Mesodermal cell (in vitro differentiated cells): Measurements from ENCODE around the gene IGF2R.
"Not testable (repeated sequence)": the region's sequence is repeated elsewhere in the genome, so short reads cannot be mapped to it uniquely, and the experiment has no call there.

Source experiments
- H3K27ac ChIP-seq: 2 replicates; pipeline ENCODE4 v1.7.0; 2013; ENCODE audit warnings: mild to moderate bottlenecking, low read depth, low read length, moderate library complexity; ENCODE audit not compliant: severe bottlenecking
- H3K36me3 ChIP-seq: 2 replicates; pipeline ENCODE4 v1.7.1; 2013; ENCODE audit warnings: mild to moderate bottlenecking, low read length, moderate library complexity; ENCODE audit not compliant: control insufficient read depth, insufficient read depth
- H3K4me1 ChIP-seq: one replicate; pipeline ENCODE4 v1.7.1; 2013; ENCODE audit warnings: mild to moderate bottlenecking, low read length; ENCODE audit not compliant: insufficient read depth, control insufficient read depth, poor library complexity, severe bottlenecking
- H3K4me3 ChIP-seq: 2 replicates; pipeline ENCODE4 v1.7.0; 2013; ENCODE audit warnings: low read length, control low read depth, mild to moderate bottlenecking; ENCODE audit not compliant: insufficient read depth, poor library complexity, severe bottlenecking; ENCODE audit errors: extremely low read depth
- H3K9me3 ChIP-seq: 2 replicates; pipeline ENCODE4 v1.7.1; 2013; ENCODE audit warnings: mild to moderate bottlenecking, low read length, moderate library complexity; ENCODE audit not compliant: control insufficient read depth
- WGBS, 2 experiments: methylation state at CpG; one replicate each; pipeline ENCODE4 v1.1.5; 2013; ENCODE audit warnings: missing lambda C conversion rate in 2 of 2; ENCODE audit not compliant: insufficient coverage in 2 of 2; 5-methylcytosine and 5-hydroxymethylcytosine counted together

The IGF2R gene

DNA sequence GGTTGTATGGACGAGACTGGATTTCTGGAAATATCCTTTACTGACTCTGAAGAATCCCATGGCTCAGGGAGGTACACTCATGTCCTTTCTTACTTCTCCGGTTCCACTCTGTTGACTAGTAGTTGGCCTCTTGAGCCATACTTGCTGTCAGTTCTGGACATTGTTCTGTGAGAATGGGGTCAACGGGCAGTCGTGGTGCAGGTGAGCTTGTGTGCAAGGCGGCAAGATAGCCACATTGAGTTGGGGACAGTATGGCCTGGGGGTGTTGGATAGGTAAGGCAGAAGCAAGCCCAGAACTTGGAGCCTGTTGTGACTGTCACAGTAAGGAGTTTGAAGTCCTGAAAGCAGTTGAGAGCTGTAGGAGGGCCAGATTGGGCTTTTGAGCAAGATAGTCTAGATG is 139.2 kb downstream of the IGF2R start:
- 95 to 98% methylated on average over 4 to 5 of the region's 5 CpGs for WGBS, 2 experiments
- H3K9me3 ChIP-seq: no peaks in the 10 kb centered on the region
- H3K4me3 ChIP-seq: no peak overlapping the region
- peaks cover 68% of the 10 kb centered on the region for H3K36me3 ChIP-seq
- H3K27ac ChIP-seq: no peak overlapping the region
- no peaks in the 10 kb centered on the region for H3K4me1 ChIP-seq

DNA sequence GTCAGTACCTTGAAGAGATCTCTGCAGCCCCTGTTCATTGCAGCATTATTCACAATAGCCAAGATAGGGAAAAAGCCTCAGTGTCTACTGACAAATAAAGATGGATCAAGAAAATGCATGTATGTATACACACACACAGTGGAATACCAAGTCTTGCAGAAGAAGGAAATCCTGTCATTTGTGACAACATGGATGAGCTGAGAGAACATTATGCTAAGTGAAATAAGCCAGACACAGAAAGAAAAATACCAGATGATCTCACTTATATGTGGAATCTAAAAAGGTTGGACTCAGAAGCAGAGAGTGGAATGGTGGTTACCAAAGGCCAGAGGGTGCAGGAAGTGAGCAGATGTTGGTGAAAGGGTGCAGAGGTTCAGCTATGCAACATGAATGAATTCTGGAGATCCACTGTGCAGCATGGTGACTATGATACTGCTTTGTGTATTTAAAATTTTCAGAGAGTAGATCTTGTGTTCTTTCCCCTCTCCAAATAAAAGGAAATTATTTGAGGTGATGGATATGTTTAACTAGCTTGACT is 141.8 kb downstream of the IGF2R start:
- Histone ChIP-seq H3K4me3 (no peak overlapping the region), H3K9me3 (no peaks in the 10 kb centered on the region), H3K27ac (no peak overlapping the region), H3K36me3 (peaks cover 45% of the 10 kb centered on the region), H3K4me1 (no peaks in the 10 kb centered on the region)

DNA sequence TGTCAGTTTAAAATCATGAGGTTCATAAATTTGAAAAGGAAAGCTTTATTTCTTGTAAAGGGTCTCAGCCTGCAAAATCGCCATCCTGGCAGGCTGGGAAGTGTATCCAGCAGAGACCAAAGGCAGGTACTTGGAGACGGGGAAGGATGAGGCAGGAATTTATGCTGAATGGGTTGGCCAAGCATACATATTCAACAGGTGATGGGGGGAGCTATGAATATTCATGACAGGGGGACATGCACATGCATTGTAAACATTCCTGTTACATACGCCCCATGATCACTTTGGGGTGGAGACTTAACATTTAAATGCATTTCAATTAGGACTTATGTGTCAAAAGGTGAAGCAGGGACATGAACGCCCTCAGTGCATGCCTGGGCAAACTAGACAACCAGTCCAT is 142.9 kb downstream of the IGF2R start:
- H3K36me3 ChIP-seq: peaks cover 37% of the 10 kb centered on the region
- peaks cover 3% of the 10 kb centered on the region for H3K9me3 ChIP-seq
- WGBS, 2 experiments: 73 to 80% methylated on average over 3 to 4 of the region's 4 CpGs
- H3K4me1 ChIP-seq: no peaks in the 10 kb centered on the region
- no peak overlapping the region for H3K27ac ChIP-seq
- H3K4me3 ChIP-seq: no peak overlapping the region

DNA sequence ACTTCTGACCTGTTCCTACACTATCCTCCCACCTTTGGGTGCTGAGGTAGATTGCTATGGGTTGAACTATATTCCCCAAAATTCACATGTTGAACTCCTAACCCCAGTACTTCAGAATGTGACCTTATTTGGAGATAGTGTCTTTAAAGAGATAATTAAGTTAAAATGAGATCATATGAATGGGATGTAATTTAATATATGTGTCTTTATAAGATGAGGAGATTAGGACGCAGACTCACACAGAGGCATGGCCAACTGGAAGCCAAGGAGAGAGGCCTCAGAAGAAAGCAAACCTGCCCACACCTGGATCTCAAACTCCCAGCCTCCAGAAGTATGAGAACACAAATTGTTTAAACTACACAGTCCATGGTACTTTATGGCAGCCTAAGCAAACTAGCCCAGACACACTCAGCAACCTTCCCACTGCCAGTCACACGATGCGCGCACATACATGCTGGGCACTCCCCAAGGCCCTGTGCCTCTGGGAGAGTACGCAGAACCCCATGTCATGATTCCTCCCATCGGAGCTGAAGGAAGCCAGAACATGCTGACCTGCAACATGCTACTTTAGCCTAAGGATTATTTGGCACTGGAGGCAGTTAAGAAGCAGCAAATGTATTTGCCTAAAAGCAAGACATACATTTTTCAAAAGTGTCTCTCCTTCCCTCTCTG is 143.9 kb downstream of the IGF2R start:
- H3K27ac ChIP-seq: no peak overlapping the region
- WGBS, 2 experiments: 92 to 100% methylated on average over 4 to 6 of the region's 6 CpGs
- H3K36me3 ChIP-seq: peaks cover 34% of the 10 kb centered on the region
- no peak overlapping the region for H3K4me3 ChIP-seq
- H3K4me1 ChIP-seq: no peaks in the 10 kb centered on the region
- peaks cover 6% of the 10 kb centered on the region for H3K9me3 ChIP-seq

DNA sequence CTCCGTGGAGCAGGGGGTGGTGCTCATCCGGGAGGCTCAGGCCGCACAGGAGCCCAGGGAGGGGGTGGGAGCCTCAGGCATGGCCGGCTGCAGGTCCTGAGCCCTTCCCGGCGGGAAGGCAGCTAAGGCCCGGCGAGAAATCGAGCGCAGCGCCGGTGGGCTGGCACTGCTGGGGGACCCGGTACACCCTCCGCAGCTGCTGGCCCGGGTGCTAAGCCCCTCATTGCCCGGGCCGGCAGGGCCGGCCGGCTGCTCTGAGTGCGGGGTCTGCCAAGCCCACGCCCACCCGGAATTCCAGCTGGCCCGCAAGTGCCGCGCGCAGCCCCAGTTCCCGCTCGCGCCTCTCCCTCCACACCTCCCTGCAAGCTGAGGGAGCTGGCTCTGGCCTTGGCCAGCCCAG is 145.7 kb downstream of the IGF2R start:
- H3K9me3 ChIP-seq, H3K4me3 ChIP-seq, H3K4me1 ChIP-seq, H3K27ac ChIP-seq: not testable (repeated sequence)
- 97 to 100% methylated on average over 3 to 19 of the region's 29 CpGs for WGBS, 2 experiments
- H3K36me3 ChIP-seq: peaks cover 22% of the 10 kb centered on the region

DNA sequence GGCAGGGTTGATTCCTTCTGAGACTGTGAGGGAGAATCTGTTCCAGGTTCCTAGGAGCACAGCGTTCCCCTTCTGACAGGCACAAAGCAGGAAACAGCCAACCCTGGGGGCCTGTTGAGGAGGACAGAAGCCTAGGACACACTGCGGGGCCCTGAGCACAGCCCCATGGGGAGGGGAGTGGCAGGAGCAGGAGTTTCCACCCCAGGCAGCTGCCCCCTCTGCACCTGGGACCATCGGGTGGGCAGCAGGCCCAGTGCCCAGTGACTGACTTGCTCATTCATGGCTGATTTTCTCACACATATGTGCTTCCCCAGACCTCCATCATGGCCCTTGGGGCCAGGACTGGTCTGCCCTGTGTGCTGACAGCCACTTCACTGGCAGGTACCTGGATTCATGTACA is 146.5 kb downstream of the IGF2R start:
- peaks cover 16% of the 10 kb centered on the region for H3K36me3 ChIP-seq
- 93 to 97% methylated on average over 3 of the region's 3 CpGs for WGBS, 2 experiments
- no peak overlapping the region for H3K4me3 ChIP-seq
- no peak overlapping the region for H3K27ac ChIP-seq
- H3K4me1 ChIP-seq: no peaks in the 10 kb centered on the region
- peaks cover 6% of the 10 kb centered on the region for H3K9me3 ChIP-seq

DNA sequence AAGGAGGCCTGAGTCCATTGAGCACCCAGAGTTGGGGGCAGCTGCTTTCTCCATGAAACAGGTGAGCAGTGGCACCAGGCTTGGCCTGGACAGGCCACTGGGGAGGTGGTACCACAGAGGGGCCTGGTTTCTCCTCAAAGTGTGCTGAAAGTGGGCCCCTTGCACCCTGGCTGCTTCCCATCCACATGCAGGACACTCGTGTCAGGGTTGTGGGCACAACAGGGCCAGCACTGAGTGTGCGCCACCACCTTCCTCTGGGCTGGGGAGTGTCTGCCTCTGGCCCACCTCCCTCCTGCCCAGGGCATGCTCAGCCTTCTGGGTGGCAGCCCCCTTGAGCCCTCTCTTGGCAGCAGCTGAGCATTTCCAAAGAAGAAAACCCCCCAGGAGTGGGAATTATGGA is 147.5 kb downstream of the IGF2R start:
- Histone ChIP-seq H3K4me3 (no peak overlapping the region), H3K9me3 (peaks cover 6% of the 10 kb centered on the region), H3K27ac (no peak overlapping the region), H3K36me3 (peaks cover 14% of the 10 kb centered on the region), H3K4me1 (no peaks in the 10 kb centered on the region)
- WGBS, 2 experiments: 89% methylated on average over 1 of the region's 2 CpGs; no CpG with 5 or more reads in 1 of the 2 experiments

DNA sequence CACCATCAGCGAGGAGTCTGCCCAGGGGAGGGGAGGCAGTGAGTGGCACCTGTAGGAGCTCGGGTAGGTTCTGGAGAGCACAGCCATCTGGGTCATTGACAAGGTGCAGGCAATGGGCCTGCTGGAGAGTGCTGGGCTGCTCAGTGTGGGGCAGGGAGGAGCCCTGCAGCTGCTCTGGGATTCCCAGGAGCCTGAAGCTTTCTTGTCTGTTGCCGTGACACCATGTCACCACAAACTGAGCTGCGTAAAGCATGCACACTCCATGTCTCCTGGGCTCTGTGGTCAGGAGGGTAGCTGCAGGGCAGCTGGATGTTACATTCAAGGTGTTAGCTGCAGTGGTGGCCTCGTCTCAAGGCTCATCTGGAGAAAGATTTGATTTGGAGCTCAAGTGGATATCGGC is 148.3 kb downstream of the IGF2R start:
- peaks cover 6% of the 10 kb centered on the region for H3K9me3 ChIP-seq
- peaks cover 14% of the 10 kb centered on the region for H3K36me3 ChIP-seq
- WGBS, 2 experiments: 93 to 98% methylated on average over 5 to 6 of the region's 6 CpGs
- H3K4me3 ChIP-seq: no peak overlapping the region
- no peaks in the 10 kb centered on the region for H3K4me1 ChIP-seq
- H3K27ac ChIP-seq: no peak overlapping the region

DNA sequence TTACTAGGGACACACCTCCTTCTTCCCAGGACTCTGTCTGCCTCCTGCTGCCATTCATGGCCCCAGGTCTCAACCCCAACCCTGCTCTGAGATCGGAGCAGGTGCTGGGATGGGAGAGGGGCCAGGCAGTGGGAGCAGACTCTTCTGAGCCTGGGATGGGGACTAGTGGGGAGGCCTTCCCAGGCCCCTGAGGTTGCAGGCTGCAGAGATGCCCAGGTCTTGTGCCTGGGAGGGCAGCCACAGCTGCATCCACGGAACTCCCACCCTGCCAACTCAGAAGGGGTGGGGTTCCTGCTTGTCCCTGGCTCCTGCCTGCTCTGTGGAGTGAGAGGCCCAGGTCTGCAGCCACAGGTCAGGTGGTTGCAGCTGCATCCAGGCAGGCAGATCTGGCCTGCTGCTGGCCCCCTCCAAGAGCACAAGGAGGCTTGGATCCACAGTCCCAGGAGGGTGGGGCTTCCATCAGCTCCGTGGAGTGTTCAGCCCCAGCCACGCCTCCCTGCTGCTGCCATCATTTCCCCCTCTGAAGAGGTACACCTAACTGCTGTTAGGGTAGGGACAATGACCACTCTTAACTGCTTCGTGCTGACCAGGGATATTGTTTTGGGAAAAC is 149.8 kb downstream of the IGF2R start:
- Histone ChIP-seq H3K4me3 (no peak overlapping the region), H3K4me1 (no peaks in the 10 kb centered on the region), H3K9me3 (peaks cover 6% of the 10 kb centered on the region), H3K36me3 (peaks cover 9% of the 10 kb centered on the region), H3K27ac (no peak overlapping the region)
- 87 to 91% methylated on average over 3 to 4 of the region's 5 CpGs for WGBS, 2 experiments

DNA sequence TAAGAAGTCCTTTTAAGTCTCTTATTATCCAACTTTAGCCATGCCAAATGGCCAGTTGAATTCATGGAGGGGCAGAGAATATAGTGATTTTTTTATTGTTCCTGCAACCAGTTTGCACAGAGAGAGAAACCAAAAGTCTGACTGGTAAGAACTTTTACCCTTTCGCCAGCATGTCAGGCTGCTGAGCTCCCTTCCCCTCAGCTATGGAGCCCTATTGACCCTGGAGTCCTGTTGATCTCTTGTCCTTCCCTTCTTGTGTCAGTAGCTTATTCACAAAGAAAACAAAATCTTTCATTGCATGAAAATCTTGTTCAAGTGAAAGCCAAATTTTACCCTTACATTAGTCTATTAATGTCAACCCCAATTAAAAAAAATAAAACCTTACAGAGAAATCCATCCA is 151.2 kb downstream of the IGF2R start:
- H3K9me3 ChIP-seq: peaks cover 6% of the 10 kb centered on the region
- 86% methylated on average over 1 of the region's 1 CpG; no CpG with 5 or more reads in 1 of the 2 experiments for WGBS, 2 experiments
- no peaks in the 10 kb centered on the region for H3K4me1 ChIP-seq
- H3K4me3 ChIP-seq: no peak overlapping the region
- H3K36me3 ChIP-seq: peaks cover 9% of the 10 kb centered on the region
- H3K27ac ChIP-seq: no peak overlapping the region

DNA sequence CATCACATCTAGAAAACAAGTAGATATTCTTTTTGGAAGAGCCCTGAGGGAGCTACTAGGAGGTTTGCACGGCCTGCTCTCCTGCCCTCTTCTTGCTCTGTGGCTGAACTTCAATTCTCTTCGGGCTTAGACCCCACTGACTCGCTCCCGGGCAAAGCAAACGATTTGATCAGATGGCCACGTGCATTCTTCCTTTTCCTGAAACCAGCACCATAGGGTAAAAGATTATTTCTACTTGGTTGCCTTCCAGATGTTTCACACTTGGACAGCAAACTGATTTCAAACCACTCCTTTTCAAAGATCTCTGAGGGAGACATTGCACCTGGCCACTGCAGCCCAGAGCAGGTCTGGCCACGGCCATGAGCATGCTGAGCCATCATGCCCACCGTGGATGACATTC is 152.7 kb downstream of the IGF2R start, which contains the start of gene SLC22A1:
Gene SLC22A1, plus strand, starts transcription at position 258 of the 400 bp plus-strand sequence. Its CDS starts 121 bp downstream, at position 379.
- peaks cover 5% of the 10 kb centered on the region for H3K9me3 ChIP-seq
- WGBS, 2 experiments: 94 to 99% methylated on average over 8 of the region's 8 CpGs
- H3K4me3 ChIP-seq: no peak within 1 kb of the TSS
- H3K36me3 ChIP-seq: peaks cover 9% of the 10 kb centered on the region
- H3K4me1 ChIP-seq: no peaks in the 10 kb centered on the region
- H3K27ac ChIP-seq: no peak within 1 kb of the TSS
